GM12873 (cell line): Measurements from ENCODE around the gene KCNIP2.

Experiments used
- CTCF ChIP-seq: IDR thresholded peaks from 2 replicates; pipeline ENCODE4 v1.5.1; 2012; ENCODE audit warnings: low read depth, mild to moderate bottlenecking, moderate library complexity, low read length, control low read depth; ENCODE audit not compliant: insufficient read depth; ENCODE audit errors: missing control alignments

The KCNIP2 gene

GRCh38 chr10:101812606-101813005 lies 31.0 kb downstream of the KCNIP2 start:
- TF ChIP-seq CTCF: no peak

GRCh38 chr10:101807158-101807557 lies 36.4 kb downstream of the KCNIP2 start:
- TF ChIP-seq CTCF: no peak

- TF ChIP-seq CTCF: no peak
Measured at GRCh38 chr10:101803511-101803910, 40.1 kb downstream of the KCNIP2 start.

- TF ChIP-seq CTCF: no peak
Measured at GRCh38 chr10:101797403-101798059, 46.1 kb downstream of the KCNIP2 start.

GRCh38 chr10:101793526-101793925 lies 50.1 kb downstream of the KCNIP2 start:
- TF ChIP-seq CTCF: no peak

- no peak for TF ChIP-seq CTCF
Measured at GRCh38 chr10:101789686-101790085, 53.9 kb downstream of the KCNIP2 start.

- TF ChIP-seq CTCF: no peak
Measured at GRCh38 chr10:101785801-101786200, 57.8 kb downstream of the KCNIP2 start.
